Psoas muscle (tissue), 8 donors: ENCODE measurements around the gene HTR3B. TPM values are rescaled to one million over a fixed set of nuclear protein-coding genes. Genes with fewer than 3 reads are reported as not detected.

ENCODE experiments used
- ATAC-seq, 4 donors: fragments of 200-7000 bp; cut with Tn5 transposase; one replicate each; pipeline ENCODE4 v1.9.1; 2020; ENCODE audit warnings: moderate library complexity in 3 of 4, mild to moderate bottlenecking in 2 of 4
- DNase-seq, 2 donors: peaks; one replicate each; pipeline ENCODE4 v3.0.0-alpha.2; 2020
- H3K27ac ChIP-seq: fragments of 200-600 bp; one replicate; pipeline ENCODE4 v1.8.0; 2022
- H3K27me3 ChIP-seq, 3 donors: fragments of 200-600 bp in 1 of 3; one replicate each; pipeline versions ENCODE4 v1.6.1 to v1.8.0; 2013 to 2022; ENCODE audit warnings: low read length in 2 of 3, mild to moderate bottlenecking in 2 of 3, moderate library complexity in 1 of 3; ENCODE audit not compliant: insufficient read depth in 3 of 3
- H3K36me3 ChIP-seq, 2 donors: fragments of 200-600 bp in 1 of 2; one replicate each; pipeline versions ENCODE4 v1.6.1 to v1.8.0; 2013 to 2022; ENCODE audit warnings: low read depth in 1 of 2, mild to moderate bottlenecking in 1 of 2, moderate library complexity in 1 of 2; ENCODE audit not compliant: insufficient read depth in 1 of 2
- H3K4me1 ChIP-seq: fragments of 200-600 bp; one replicate; pipeline ENCODE4 v1.8.0; 2022
- H3K4me3 ChIP-seq: fragments of 200-600 bp; one replicate; pipeline ENCODE4 v1.8.0; 2022; ENCODE audit warnings: mild to moderate bottlenecking
- H3K9me3 ChIP-seq: fragments of 200-600 bp; one replicate; pipeline ENCODE4 v1.8.0; 2022
- WGBS, 3 donors: extraction: QIAGEN DNeasy Blood & Tissue Kit; methylation state at CpG; one replicate each; pipeline versions ENCODE4 v1.1.6 to v1.1.7; 2013; 5-methylcytosine and 5-hydroxymethylcytosine counted together
- intact Hi-C, 2 donors: fragments of 100-400 bp; cut with DNase I; formaldehyde crosslinking; loops; one replicate each; pipeline versions ENCODE4 v1.11.0 to v1.14.2; 2022
- polyA plus RNA-seq, 3 donors: library from polyadenylated mRNA; stranded (reverse); fragments of 200-250 nt; gene quantifications; one replicate each; pipeline ENCODE4 v1.2.3, GENCODE V29; 2013
- total RNA-seq, 4 donors: library from RNA; stranded (reverse); fragmentation: NEBNext Ultra II Directional in 2 of 4; extraction: Animal tissue kit (Norgen Biotek cat#: 25700) in 2 of 4; gene quantifications; one replicate each; pipeline versions ENCODE4 v1.2.1 to v1.2.4, GENCODE V29; 2021 to 2023
- TF ChIP-seq, protein P1 (sequence below): fragments of 200-600 bp; IDR thresholded peaks from one replicate; pipeline ENCODE4 v1.8.0; 2022; ENCODE audit warnings: antibody characterized with exemption
- donor health status: healthy with polysubstance abuse.
- donor health status: DM: no; HTN: no; CAD: no; lungs with moderate emphysema.
- donor health status: Bipolar disorder and iron deficiency.
- donor health status: healthy.
- donor health status: DM: yes; HTN: yes; CAD: no.
- donor health status: DM: no; HTN: no; CAD: no.
- donor health status: DM: no; HTN: no; CAD: no.
- donor health status: DM: yes; HTN: yes; CAD: no.

Gene HTR3B
- total and polyA plus RNA-seq, 7 donors: 0.01 TPM; not detected in 6

DNA sequence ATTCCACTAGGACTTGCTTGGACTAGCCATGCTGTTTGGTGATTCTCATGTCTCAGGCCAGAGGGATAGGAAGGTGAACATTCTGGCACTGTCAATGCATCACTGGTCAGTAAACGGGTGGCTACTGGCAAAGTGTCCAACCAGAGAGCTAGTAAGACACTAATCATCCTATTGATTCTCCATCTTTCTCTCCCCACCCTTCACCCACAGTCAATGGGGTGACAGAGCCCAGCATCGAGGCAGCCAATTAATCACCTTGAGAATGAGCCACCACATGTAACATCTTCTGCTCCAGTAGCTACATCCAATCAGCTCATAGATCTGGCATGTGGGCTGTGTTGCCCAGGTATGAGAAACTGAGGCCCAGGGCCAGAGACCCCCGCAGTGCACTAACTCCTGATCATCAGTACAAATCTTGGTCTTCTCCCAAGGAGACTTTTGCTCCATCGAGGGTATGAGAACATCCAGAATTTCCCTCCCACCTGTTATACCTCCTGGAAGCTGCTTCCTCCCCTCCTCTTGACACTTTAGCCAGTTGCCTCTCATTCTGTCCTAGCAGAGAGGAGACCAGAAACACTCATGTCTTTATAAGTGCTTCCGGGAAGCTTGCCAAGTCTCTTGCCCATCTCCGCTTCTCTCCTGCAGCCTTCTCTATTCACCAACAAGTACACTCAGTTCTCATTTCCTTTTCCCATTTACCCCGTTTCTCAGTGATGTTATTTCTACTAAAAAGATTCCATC lies 87.3 kb downstream of the HTR3B start:
- H3K27ac ChIP-seq: no peak overlapping the region
- H3K4me1 ChIP-seq: no peaks in the 10 kb centered on the region
- TF ChIP-seq, protein P1, sequence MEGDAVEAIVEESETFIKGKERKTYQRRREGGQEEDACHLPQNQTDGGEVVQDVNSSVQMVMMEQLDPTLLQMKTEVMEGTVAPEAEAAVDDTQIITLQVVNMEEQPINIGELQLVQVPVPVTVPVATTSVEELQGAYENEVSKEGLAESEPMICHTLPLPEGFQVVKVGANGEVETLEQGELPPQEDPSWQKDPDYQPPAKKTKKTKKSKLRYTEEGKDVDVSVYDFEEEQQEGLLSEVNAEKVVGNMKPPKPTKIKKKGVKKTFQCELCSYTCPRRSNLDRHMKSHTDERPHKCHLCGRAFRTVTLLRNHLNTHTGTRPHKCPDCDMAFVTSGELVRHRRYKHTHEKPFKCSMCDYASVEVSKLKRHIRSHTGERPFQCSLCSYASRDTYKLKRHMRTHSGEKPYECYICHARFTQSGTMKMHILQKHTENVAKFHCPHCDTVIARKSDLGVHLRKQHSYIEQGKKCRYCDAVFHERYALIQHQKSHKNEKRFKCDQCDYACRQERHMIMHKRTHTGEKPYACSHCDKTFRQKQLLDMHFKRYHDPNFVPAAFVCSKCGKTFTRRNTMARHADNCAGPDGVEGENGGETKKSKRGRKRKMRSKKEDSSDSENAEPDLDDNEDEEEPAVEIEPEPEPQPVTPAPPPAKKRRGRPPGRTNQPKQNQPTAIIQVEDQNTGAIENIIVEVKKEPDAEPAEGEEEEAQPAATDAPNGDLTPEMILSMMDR: no peak
- DNase-seq: no peak
- H3K4me3 ChIP-seq: no peak overlapping the region
- H3K9me3 ChIP-seq: no peaks in the 10 kb centered on the region
- intact Hi-C loops: loop anchor here in 1 of 2 donors (5.0 kb wide), 1 partner anchor 270 kb away; no protein-coding TSS in a partner anchor
- ATAC-seq: no peak
- 55 to 59% (median 59%) methylated on average over 7 of the region's 7 CpGs for WGBS, 3 donors
- peaks cover 0 to 12% (median 2%) of the 10 kb centered on the region in 3 donors for H3K27me3 ChIP-seq
- no peaks in the 10 kb centered on the region for H3K36me3 ChIP-seq

DNA sequence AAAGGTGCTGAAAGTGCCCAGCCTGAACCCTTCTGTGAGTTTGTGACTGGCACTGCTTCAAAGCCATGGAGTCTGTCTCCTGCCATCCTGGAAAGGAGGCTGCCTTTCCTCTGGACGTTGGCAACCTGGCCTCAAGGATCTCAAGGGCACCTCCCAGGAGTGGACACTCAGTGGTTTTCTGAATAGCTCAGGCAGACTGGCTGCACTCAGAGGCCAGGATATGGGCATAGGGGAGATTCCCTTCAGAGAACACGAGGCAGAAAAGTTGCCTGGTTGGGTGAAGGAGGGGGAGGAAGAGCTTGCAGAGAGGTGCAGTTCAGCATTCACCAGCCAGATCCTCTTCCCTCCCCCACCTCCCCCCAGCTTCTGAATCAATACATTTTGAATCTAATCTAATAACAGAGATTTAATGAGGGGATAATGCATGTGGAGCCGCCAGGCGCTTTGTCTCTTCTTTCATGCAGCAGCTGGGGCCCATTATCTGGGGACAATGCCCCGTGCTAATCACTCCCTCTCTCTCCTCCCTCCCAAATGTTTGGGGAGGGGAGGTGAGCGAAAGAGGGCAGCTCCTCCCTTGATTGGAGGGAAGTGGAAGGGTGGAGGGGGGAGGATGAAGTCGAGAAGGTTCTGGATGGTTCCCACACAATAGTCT lies 88.0 kb downstream of the HTR3B start:
- 14 to 25% (median 17%) methylated on average over 7 of the region's 7 CpGs for WGBS, 3 donors
- Histone ChIP-seq H3K4me3 (no peak overlapping the region), H3K9me3 (no peaks in the 10 kb centered on the region), H3K36me3 (no peaks in the 10 kb centered on the region), H3K27ac (no peak overlapping the region), H3K4me1 (no peaks in the 10 kb centered on the region), H3K27me3 (peaks cover 0 to 8% (median 2%) of the 10 kb centered on the region in 3 donors)
- intact Hi-C loops: loop anchor here in 1 of 2 donors (5.0 kb wide), 1 partner anchor 270 kb away; no protein-coding TSS in a partner anchor
- DNase-seq (no peak), ATAC-seq (no peak)
- TF ChIP-seq, protein P1: no peak

DNA sequence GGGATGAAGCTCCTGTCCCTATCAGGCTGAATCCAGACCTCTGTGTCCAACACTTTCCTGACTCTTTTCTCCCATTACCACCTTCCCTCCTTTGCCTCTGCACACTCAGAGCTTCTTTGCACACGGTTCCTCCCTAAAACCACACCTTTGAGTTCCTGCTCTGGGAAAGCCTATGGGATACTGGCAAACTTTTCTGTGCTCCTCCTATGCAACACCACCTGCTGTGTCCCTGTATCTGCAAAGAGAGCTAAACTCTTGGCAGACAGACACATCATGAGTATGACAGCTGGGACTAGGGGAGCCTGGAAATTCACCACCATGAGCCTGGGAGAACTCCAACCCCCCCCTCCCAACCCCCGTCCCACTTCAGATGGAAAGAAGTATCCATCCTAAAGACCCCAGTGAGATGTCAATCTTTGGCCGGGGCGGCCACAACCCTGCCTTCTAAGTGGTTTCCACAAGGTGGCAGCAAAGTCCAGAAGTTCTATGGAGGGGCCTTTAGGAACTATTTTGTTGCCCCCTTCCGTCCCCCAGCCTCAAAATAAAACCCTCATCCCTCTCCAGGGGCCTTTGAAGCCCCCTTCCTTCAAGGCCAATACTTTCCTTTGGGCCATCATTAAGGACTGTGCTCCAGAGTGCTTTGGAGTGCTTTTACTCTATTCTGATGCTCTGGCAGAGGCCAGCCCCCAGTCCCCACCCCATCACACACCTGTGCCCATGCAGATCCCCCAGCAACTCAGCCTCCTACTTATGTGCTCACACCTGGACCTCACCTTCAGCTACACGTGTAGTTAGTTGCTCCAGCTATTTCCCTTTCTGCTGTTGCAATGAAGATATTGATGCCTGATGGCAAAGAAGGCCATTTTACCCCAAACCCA lies 89.7 kb downstream of the HTR3B start:
- 2 to 4% (median 3%) methylated on average over 6 of the region's 6 CpGs for WGBS, 3 donors
- Histone ChIP-seq H3K27ac (no peak overlapping the region), H3K27me3 (peaks cover 0 to 5% (median 2%) of the 10 kb centered on the region in 3 donors), H3K9me3 (no peaks in the 10 kb centered on the region), H3K4me3 (no peak overlapping the region), H3K36me3 (no peaks in the 10 kb centered on the region), H3K4me1 (no peaks in the 10 kb centered on the region)
- TF ChIP-seq, protein P1: peak; percentile 75
- DNase-seq: no peak
- ATAC-seq: peak in 3 of 4 donors; percentile 47 to 80 (median 69)
- intact Hi-C loops: loop anchor here (1.0 to 5.0 kb wide), 2 partner anchors 268 kb away; no protein-coding TSS in a partner anchor

Other genes with a start within 250 kb of the HTR3B start
- 1 to 10 TPM in 2 of 4 donors, under 1 TPM in 2; 0.36 to 1.4 (median 0.79) TPM for gene TMPRSS5, start 198.5 kb upstream of the HTR3B start, total RNA-seq
- gene TMPRSS5, start 198.5 kb upstream of the HTR3B start, polyA plus RNA-seq: 1 to 10 TPM in 1 of 3 donors, under 1 TPM in 2; 0.68 to 1.1 (median 0.73) TPM
- gene ZW10, start 131.1 kb upstream of the HTR3B start, total RNA-seq: 10 to 100 TPM; 10.8 to 17.5 (median 16.7) TPM
- 10 to 100 TPM; 11.7 to 26.6 (median 13.2) TPM for gene ZW10, start 131.1 kb upstream of the HTR3B start, polyA plus RNA-seq
- gene CLDN25, start 125.0 kb upstream of the HTR3B start, total RNA-seq: not detected
- not detected for gene CLDN25, start 125.0 kb upstream of the HTR3B start, polyA plus RNA-seq
- 100 to 1,000 TPM in 3 of 4 donors, 10 to 100 TPM in 1; 89.1 to 120 (median 114) TPM for gene USP28, start 29.2 kb upstream of the HTR3B start, total RNA-seq
- gene USP28, start 29.2 kb upstream of the HTR3B start, polyA plus RNA-seq: 100 to 1,000 TPM in 1 of 3 donors, 10 to 100 TPM in 2; 35.4 to 224 (median 46.2) TPM
- gene HTR3A, start 70.3 kb downstream of the HTR3B start, total RNA-seq: not detected
- 1 to 10 TPM in 1 of 3 donors, under 1 TPM in 1, not detected in 1; 0.03 to 1.4 TPM for gene HTR3A, start 70.3 kb downstream of the HTR3B start, polyA plus RNA-seq
- gene ZBTB16, start 154.9 kb downstream of the HTR3B start, total RNA-seq: 100 to 1,000 TPM in 3 of 4 donors, 10 to 100 TPM in 1; 11.7 to 299 (median 183) TPM
- 10 to 100 TPM; 12.0 to 89.8 (median 45.2) TPM for gene ZBTB16, start 154.9 kb downstream of the HTR3B start, polyA plus RNA-seq